Activated gamma-delta T cell (primary cell): ENCODE results near the gene B3GNT8.
"Not testable (repeated sequence)": the region's sequence is repeated elsewhere in the genome, so short reads cannot be mapped to it uniquely, and the experiment has no call there.

ENCODE experiments used
- DNase-seq: peaks from one replicate; lab custom pipeline; 2025; lab: John Stamatoyannopoulos, UW

B3GNT8 gene

GRCh38 chr19:41436674-41436951 is 9.4 kb upstream of the B3GNT8 start:
- no peak for DNase-seq

- no peak for DNase-seq
Observed at GRCh38 chr19:41435936-41436673, 8.9 kb upstream of the B3GNT8 start.

DNA sequence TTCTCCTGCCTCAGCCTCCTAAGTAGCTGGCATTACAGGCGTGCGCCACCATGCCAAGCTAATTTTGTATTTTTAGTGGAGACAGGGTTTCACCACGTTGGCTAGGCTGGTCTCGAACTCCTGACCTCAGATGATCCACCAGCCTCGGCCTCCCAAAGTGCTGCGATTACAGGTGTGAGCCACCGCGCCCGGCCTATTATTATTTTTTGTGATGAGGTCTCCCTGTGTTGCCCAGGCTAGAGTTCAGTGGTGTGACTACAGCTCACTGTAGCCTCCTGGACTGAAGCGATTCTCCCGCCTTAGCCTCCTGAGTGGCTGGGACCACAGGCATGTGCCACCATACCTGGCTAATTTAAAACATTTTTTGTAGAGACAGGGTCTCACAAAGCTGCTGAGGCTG is 8.2 kb upstream of the B3GNT8 start:
- not testable (repeated sequence) for DNase-seq

- no peak for DNase-seq
Observed at GRCh38 chr19:41434450-41434849, 7.3 kb upstream of the B3GNT8 start.

GRCh38 chr19:41433171-41433570 is 6.0 kb upstream of the B3GNT8 start:
- DNase-seq: no peak

DNA sequence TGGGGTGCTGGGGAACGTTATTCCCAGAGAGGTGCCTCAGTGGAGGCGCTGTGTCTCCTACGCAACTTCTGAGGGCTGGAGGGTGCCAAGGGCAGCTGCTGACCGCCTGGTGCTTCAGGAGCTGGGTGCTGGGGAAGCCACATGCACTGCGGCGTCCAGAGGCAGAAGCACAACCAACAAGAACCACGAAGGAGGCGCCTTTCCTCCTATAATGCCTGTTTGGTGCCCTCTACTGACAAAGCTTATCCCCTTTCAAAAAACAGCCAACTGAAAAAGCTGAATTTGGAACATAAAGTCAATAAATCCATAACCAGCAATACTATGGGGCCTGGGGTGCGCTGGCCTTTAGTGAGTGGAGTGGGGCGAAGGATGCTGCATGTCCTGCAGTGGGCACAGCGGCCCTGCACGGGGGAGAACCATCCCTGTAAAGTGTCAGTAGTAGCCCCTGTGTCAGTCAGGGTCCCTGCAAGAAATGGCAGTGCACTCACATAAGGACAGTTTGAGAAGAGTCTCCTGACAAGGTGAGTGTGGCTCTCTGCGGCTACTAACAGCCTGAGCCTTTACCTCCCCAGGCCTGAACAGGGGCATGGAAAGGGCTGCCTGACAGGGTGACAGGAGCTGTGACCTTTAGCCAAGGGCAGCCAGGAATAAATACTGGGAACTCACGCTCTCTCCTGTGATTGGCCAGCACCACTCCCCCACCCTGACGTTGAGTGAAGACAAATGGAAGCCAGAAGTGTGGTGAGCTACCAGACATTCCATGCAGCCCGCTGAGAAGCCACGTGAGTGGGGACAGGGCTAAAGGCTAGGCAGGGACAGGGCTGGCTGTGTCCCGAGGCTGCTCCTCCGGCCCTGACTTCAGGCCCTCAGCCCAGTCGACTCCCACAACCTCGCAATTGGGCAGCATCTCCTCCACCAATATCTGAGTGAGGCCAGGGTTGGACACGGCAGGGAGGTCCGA is 4.5 kb upstream of the B3GNT8 start:
- no peak for DNase-seq

GRCh38 chr19:41430922-41431321 is 3.7 kb upstream of the B3GNT8 start:
- DNase-seq: no peak

- DNase-seq: no peak
Observed at GRCh38 chr19:41428481-41428859, 1.3 kb upstream of the B3GNT8 start.

- no peak for DNase-seq
Observed at GRCh38 chr19:41427647-41428480, 690 bp upstream of the B3GNT8 start.

- DNase-seq: no peak
Observed at GRCh38 chr19:41426116-41426841, 895 bp downstream of the B3GNT8 start.

- DNase-seq: no peak
Observed at GRCh38 chr19:41425174-41426115, 1.7 kb downstream of the B3GNT8 start.

- no peak for DNase-seq
Observed at GRCh38 chr19:41424335-41425173, 2.6 kb downstream of the B3GNT8 start.

GRCh38 chr19:41422955-41423354 is 4.2 kb downstream of the B3GNT8 start:
- no peak for DNase-seq

DNA sequence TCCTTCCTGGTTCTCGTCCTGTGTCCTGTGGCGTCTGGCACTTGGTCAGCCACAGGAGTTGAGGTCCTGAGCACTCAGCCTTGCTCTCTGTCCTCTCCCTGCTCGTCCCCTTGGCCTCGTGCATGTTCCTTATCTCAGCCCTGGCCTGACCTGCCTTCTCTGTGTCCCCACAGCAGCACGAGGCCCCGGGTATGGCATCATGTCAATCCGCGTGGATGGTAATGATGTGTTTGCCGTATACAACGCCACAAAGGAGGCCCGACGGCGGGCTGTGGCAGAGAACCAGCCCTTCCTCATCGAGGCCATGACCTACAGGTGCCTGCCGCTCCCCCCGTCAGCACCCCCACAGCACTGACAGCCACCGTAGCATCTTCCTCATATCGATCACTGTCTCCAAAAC is 4.7 kb downstream of the B3GNT8 start:
- DNase-seq: no peak

DNA sequence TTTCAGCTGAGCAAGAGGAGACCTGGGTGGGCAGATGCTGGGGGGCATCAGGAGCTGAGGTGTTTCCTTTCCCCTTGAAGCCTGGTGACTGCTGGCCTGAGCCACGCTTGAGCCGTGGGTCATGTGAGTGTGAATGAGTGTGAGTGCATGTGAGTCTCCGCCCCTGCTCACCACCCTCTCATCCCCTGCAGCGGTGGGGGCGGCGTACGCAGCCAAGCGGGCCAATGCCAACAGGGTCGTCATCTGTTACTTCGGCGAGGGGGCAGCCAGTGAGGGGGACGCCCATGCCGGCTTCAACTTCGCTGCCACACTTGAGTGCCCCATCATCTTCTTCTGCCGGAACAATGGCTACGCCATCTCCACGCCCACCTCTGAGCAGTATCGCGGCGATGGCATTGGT is 5.2 kb downstream of the B3GNT8 start:
- no peak for DNase-seq

- no peak for DNase-seq
Observed at GRCh38 chr19:41421314-41421713, 5.9 kb downstream of the B3GNT8 start.

DNA sequence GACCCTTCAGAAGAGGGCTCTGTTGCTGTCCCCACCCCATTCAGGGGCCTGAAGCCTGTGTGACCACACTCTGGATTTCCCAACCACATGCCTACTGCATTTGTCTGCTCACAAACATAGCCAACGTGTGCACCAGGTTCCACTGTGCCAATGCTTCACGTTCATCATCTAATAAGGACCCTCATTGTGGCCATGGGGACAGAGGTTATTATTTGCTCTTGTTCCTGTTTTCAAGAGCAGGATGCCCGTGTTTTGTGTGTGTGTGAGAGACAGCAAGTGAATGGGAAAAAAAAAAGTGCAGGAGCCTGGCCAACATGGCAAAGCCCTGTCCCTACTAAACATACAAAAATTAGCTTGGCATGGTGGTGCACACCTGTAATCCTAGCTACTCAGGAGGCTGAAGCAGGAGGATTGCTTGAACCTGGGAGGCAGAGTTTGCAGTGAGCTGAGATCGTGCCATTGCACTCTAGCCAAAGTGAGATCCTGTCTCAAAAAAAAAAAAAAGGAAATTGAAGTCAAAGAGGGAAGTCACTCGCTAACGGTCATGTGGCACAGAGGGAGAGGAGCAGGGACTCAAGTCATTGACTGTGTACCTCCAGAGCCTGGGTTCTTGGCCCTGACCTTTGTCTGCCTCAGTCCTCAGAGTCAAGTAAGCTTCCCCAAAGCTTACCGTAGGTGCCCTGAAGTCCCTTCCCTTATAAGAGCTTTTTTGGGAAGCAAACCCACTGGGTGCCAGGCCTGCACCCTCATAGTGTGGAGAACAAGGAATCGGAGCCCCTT is 6.9 kb downstream of the B3GNT8 start:
- no peak for DNase-seq

GRCh38 chr19:41416194-41416674 is 10.9 kb downstream of the B3GNT8 start:
- DNase-seq: no peak

GRCh38 chr19:41415154-41415571 is 12.0 kb downstream of the B3GNT8 start:
- no peak for DNase-seq
